Activated CD8-positive, alpha-beta T cell treated with anti-CD3 and anti-CD28 coated beads for 36 hours (primary cell): ENCODE measurements around the gene METTL6. TPM values are rescaled to one million over a fixed set of nuclear protein-coding genes. Genes with fewer than 3 reads are reported as not detected.

Source experiments
- ATAC-seq: fragments of 200-7000 bp; cut with Tn5 transposase; one replicate; pipeline ENCODE4 v1.10.0; 2021; ENCODE audit warnings: mild to moderate bottlenecking, moderate library complexity
- CTCF ChIA-PET: fragments of 350-600 bp; sonication (Branson Sonifier 250); formaldehyde crosslinking; loops from one replicate; lab custom pipeline; 2021; ENCODE audit warnings: antibody characterized with exemption; lab: Charles Lee
- POLR2A ChIA-PET: fragments of 350-600 bp; sonication (Branson Sonifier 250); formaldehyde crosslinking; loops from one replicate; lab custom pipeline; 2021; ENCODE audit warnings: antibody characterized with exemption; lab: Charles Lee
- DNase-seq: peaks from one replicate; pipeline ENCODE4 v3.0.0-alpha.2; 2020
- H3K27ac Mint-ChIP-seq: one replicate; pipeline ENCODE4 v1.8.0; 2021; ENCODE audit warnings: mild to moderate bottlenecking, mixed read lengths
- H3K27me3 Mint-ChIP-seq: one replicate; pipeline ENCODE4 v1.8.0; 2021; ENCODE audit warnings: mixed read lengths
- H3K36me3 Mint-ChIP-seq: one replicate; pipeline ENCODE4 v1.8.0; 2021; ENCODE audit warnings: low read depth, mixed read lengths
- H3K4me1 Mint-ChIP-seq: one replicate; pipeline ENCODE4 v1.8.0; 2021; ENCODE audit warnings: low read depth, mixed read lengths
- H3K4me3 Mint-ChIP-seq: one replicate; pipeline ENCODE4 v1.8.0; 2021; ENCODE audit warnings: mild to moderate bottlenecking, moderate library complexity, mixed read lengths
- H3K9me3 Mint-ChIP-seq: one replicate; pipeline ENCODE4 v1.8.0; 2021; ENCODE audit warnings: mixed read lengths
- intact Hi-C: fragments of 100-400 bp; cut with micrococcal nuclease; formaldehyde crosslinking; loops from one replicate; pipeline ENCODE4 v1.10.0; 2022
- total RNA-seq, 2 experiments: library from RNA; stranded (reverse); gene quantifications; one replicate each; pipeline ENCODE4 v1.2.3, GENCODE V29; 2021
- TF ChIP-seq, protein P1 (sequence below): fragments of 200-600 bp; IDR thresholded peaks from one replicate; pipeline ENCODE4 v1.8.0; 2022; ENCODE audit warnings: antibody characterized with exemption, mild to moderate bottlenecking

Gene METTL6
- total RNA-seq, 2 experiments from 2014 or later: 17.5 to 19.2 TPM

- Mint-ChIP-seq H3K4me3 (no peak overlapping the region), H3K27ac (no peak overlapping the region), H3K27me3 (no peaks in the 10 kb centered on the region), H3K4me1 (no peaks in the 10 kb centered on the region), H3K36me3 (no peaks in the 10 kb centered on the region), H3K9me3 (no peaks in the 10 kb centered on the region)
- TF ChIP-seq, protein P1, sequence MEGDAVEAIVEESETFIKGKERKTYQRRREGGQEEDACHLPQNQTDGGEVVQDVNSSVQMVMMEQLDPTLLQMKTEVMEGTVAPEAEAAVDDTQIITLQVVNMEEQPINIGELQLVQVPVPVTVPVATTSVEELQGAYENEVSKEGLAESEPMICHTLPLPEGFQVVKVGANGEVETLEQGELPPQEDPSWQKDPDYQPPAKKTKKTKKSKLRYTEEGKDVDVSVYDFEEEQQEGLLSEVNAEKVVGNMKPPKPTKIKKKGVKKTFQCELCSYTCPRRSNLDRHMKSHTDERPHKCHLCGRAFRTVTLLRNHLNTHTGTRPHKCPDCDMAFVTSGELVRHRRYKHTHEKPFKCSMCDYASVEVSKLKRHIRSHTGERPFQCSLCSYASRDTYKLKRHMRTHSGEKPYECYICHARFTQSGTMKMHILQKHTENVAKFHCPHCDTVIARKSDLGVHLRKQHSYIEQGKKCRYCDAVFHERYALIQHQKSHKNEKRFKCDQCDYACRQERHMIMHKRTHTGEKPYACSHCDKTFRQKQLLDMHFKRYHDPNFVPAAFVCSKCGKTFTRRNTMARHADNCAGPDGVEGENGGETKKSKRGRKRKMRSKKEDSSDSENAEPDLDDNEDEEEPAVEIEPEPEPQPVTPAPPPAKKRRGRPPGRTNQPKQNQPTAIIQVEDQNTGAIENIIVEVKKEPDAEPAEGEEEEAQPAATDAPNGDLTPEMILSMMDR: no peak
- intact Hi-C loops: no loop called here
- ATAC-seq (no peak), DNase-seq (no peak)
- POLR2A ChIA-PET: interaction anchor here (1.5 kb wide), 1 partner anchor 11 kb away, joined by 3 read pairs; no protein-coding TSS in a partner anchor
- CTCF ChIA-PET: interaction anchor here (1.2 kb wide), 1 partner anchor 50 kb away, joined by 4 read pairs; no protein-coding TSS in a partner anchor
Observed at GRCh38 chr3:15454965-15455364, 27.6 kb upstream of the METTL6 start.

DNA sequence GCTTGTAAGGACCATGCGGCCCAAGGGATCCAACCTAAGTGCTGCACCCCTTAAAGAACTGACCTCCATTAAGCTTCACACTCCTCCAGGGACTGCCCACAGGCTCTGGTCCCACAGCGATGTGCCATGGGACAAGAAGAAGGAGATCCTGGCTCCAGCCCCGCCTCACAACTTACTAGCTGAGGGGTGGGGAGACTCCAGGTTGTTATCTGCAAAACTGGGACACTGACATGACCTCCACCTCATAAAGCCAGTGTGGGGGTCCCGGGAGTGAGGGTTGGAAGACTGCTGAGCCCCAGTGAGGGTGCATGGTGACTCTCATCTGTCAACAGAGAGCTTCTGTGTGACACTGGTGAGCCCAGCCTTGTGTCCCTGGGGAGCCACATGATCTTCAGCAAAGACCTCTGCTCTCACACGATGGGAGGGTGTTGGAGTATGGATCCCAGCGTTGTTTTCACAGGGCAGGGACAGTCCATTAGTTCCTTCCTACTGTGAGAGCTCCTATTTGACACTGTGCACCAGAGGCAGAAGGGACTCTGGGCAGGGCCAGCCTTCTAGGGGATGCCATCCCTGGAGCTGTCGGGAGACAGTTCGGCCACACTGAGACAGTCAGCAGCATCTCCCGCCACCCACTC is 26.8 kb upstream of the METTL6 start:
- intact Hi-C loops: no loop called here
- Mint-ChIP-seq H3K4me1 (no peaks in the 10 kb centered on the region), H3K4me3 (no peak overlapping the region), H3K9me3 (no peaks in the 10 kb centered on the region), H3K27ac (no peak overlapping the region), H3K27me3 (no peaks in the 10 kb centered on the region), H3K36me3 (no peaks in the 10 kb centered on the region)
- ChIA-PET POLR2A (no interaction called here), CTCF (no interaction called here)
- ATAC-seq: no peak
- DNase-seq: no peak
- TF ChIP-seq, protein P1: no peak

- TF ChIP-seq, protein P1: no peak
- H3K4me1 Mint-ChIP-seq: no peaks in the 10 kb centered on the region
- no peak for DNase-seq
- H3K4me3 Mint-ChIP-seq: no peak overlapping the region
- H3K27ac Mint-ChIP-seq: no peak overlapping the region
- CTCF ChIA-PET: no interaction called here
- intact Hi-C loops: no loop called here
- H3K27me3 Mint-ChIP-seq: no peaks in the 10 kb centered on the region
- no peaks in the 10 kb centered on the region for H3K9me3 Mint-ChIP-seq
- ATAC-seq: no peak
- POLR2A ChIA-PET: no interaction called here
- H3K36me3 Mint-ChIP-seq: no peaks in the 10 kb centered on the region
Observed at GRCh38 chr3:15453501-15453900, 26.2 kb upstream of the METTL6 start.

- no peak for DNase-seq
- CTCF ChIA-PET: no interaction called here
- no peak overlapping the region for H3K27ac Mint-ChIP-seq
- no peak for ATAC-seq
- TF ChIP-seq, protein P1: no peak
- intact Hi-C loops: no loop called here
- no peaks in the 10 kb centered on the region for H3K27me3 Mint-ChIP-seq
- H3K36me3 Mint-ChIP-seq: no peaks in the 10 kb centered on the region
- H3K9me3 Mint-ChIP-seq: no peaks in the 10 kb centered on the region
- POLR2A ChIA-PET: no interaction called here
- H3K4me3 Mint-ChIP-seq: no peak overlapping the region
- no peaks in the 10 kb centered on the region for H3K4me1 Mint-ChIP-seq
Observed at GRCh38 chr3:15452961-15453360, 25.6 kb upstream of the METTL6 start.

- Mint-ChIP-seq H3K36me3 (no peaks in the 10 kb centered on the region), H3K27ac (no peak overlapping the region), H3K27me3 (no peaks in the 10 kb centered on the region), H3K4me3 (no peak overlapping the region), H3K9me3 (no peaks in the 10 kb centered on the region), H3K4me1 (no peaks in the 10 kb centered on the region)
- DNase-seq: no peak
- no peak for ATAC-seq
- intact Hi-C loops: no loop called here
- ChIA-PET POLR2A (no interaction called here), CTCF (no interaction called here)
- TF ChIP-seq, protein P1: no peak
Observed at GRCh38 chr3:15452156-15452555, 24.8 kb upstream of the METTL6 start.
